CD14-positive monocyte (primary cell): ENCODE data around the gene BMPER. TPM values are rescaled to one million over a fixed set of nuclear protein-coding genes. Genes with fewer than 3 reads are reported as not detected.

Experiments
- DNase-seq, 3 donors: peaks; one replicate each; pipeline ENCODE4 v3.0.0-alpha.2; 2011 to 2022
- H2AFZ ChIP-seq: 2 replicates; pipeline ENCODE4 v1.6.0; 2012; ENCODE audit warnings: mild to moderate bottlenecking, low read depth, low read length, inconsistent platforms; ENCODE audit not compliant: insufficient read depth, poor library complexity, severe bottlenecking
- H3K27ac ChIP-seq, 2 donors: 1 replicate in 1 of 2; 2 replicates in 1 of 2; pipeline ENCODE4 v1.5.1; 2012 to 2013; ENCODE audit warnings: low read length in 2 of 2, control low read depth in 1 of 2, inconsistent platforms in 1 of 2, low read depth in 1 of 2, mild to moderate bottlenecking in 1 of 2
- H3K27me3 ChIP-seq, 2 donors: one replicate each; pipeline versions ENCODE4 v1.6.0 to v1.6.1; 2011 to 2013; ENCODE audit warnings: low read length in 2 of 2; ENCODE audit not compliant: control insufficient read depth in 2 of 2, insufficient read depth in 2 of 2
- H3K36me3 ChIP-seq, 2 donors: replicated peaks in 1 of 2; 1 replicate in 1 of 2; 2 replicates in 1 of 2; pipeline versions ENCODE4 v1.5.1 to v1.6.1; 2012 to 2013; ENCODE audit warnings: low read length in 2 of 2, control low read depth in 1 of 2, inconsistent platforms in 1 of 2, mild to moderate bottlenecking in 1 of 2; ENCODE audit not compliant: insufficient read depth in 2 of 2, control insufficient read depth in 1 of 2
- H3K4me1 ChIP-seq, 2 donors: 1 replicate in 1 of 2; 2 replicates in 1 of 2; pipeline versions ENCODE4 v1.5.1 to v1.6.1; 2012 to 2013; ENCODE audit warnings: low read length in 2 of 2, control low read depth in 1 of 2, inconsistent platforms in 1 of 2, mild to moderate bottlenecking in 1 of 2, moderate library complexity in 1 of 2; ENCODE audit not compliant: insufficient read depth in 2 of 2, control insufficient read depth in 1 of 2
- H3K4me2 ChIP-seq: replicated peaks from 2 replicates; pipeline ENCODE3; 2012; ENCODE audit warnings: low read length, moderate library complexity, mild to moderate bottlenecking; ENCODE audit not compliant: poor library complexity, severe bottlenecking; ENCODE audit errors: extremely low read depth
- H3K4me3 ChIP-seq, 3 experiments: fragments of 200-600 bp in 1 of 3; sonication (generic) in 1 of 3; replicated peaks in 1 of 3; 1 replicate in 2 of 3; 2 replicates in 1 of 3; pipeline ENCODE4 v1.5.1; 2011 to 2013; ENCODE audit warnings: low read length in 3 of 3, mild to moderate bottlenecking in 3 of 3, control low read depth in 2 of 3, low read depth in 2 of 3, inconsistent platforms in 1 of 3, moderate library complexity in 1 of 3
- H3K79me2 ChIP-seq: 2 replicates; pipeline ENCODE4 v1.6.0; 2012; ENCODE audit warnings: mild to moderate bottlenecking, control low read depth, inconsistent platforms, low read length, moderate library complexity; ENCODE audit not compliant: insufficient read depth
- H3K9ac ChIP-seq: 2 replicates; pipeline ENCODE4 v1.6.0; 2017; ENCODE audit warnings: low read length, mild to moderate bottlenecking; ENCODE audit not compliant: insufficient read depth, poor library complexity, severe bottlenecking
- H3K9me3 ChIP-seq, 2 donors: replicated peaks in 1 of 2; 1 replicate in 1 of 2; 2 replicates in 1 of 2; pipeline versions ENCODE4 v1.5.1 to v1.6.1; 2012 to 2013; ENCODE audit warnings: low read length in 2 of 2, control low read depth in 1 of 2; ENCODE audit not compliant: control insufficient read depth in 1 of 2, insufficient read depth in 1 of 2
- H4K20me1 ChIP-seq: 2 replicates; pipeline ENCODE4 v1.6.0; 2012; ENCODE audit warnings: mild to moderate bottlenecking, low read length, control low read depth, moderate library complexity; ENCODE audit not compliant: insufficient read depth
- H3K27ac Mint-ChIP-seq, 7 donors: one replicate each; pipeline ENCODE4 v1.8.0; 2020; ENCODE audit warnings: mild to moderate bottlenecking in 7 of 7, mixed read lengths in 7 of 7, moderate library complexity in 6 of 7, inconsistent platforms in 2 of 7
- H3K27me3 Mint-ChIP-seq, 3 donors: one replicate each; pipeline ENCODE4 v1.8.0; 2021 to 2022; ENCODE audit warnings: low read depth in 3 of 3, mild to moderate bottlenecking in 3 of 3, mixed read lengths in 3 of 3, moderate library complexity in 3 of 3, inconsistent platforms in 1 of 3
- H3K36me3 Mint-ChIP-seq, 2 donors: one replicate each; pipeline ENCODE4 v1.8.0; 2020; ENCODE audit warnings: mixed read lengths in 2 of 2, inconsistent platforms in 1 of 2, mild to moderate bottlenecking in 1 of 2
- H3K4me1 Mint-ChIP-seq: one replicate; pipeline ENCODE4 v1.8.0; 2020; ENCODE audit warnings: mild to moderate bottlenecking, mixed read lengths
- H3K4me3 Mint-ChIP-seq, 2 donors: one replicate each; pipeline ENCODE4 v1.8.0; 2020; ENCODE audit warnings: mild to moderate bottlenecking in 2 of 2, mixed read lengths in 2 of 2, moderate library complexity in 1 of 2
- H3K9me3 Mint-ChIP-seq, 7 donors: one replicate each; pipeline ENCODE4 v1.8.0; 2020 to 2022; ENCODE audit warnings: mixed read lengths in 7 of 7, mild to moderate bottlenecking in 6 of 7, moderate library complexity in 6 of 7, inconsistent platforms in 2 of 7
- CTCF ChIP-seq: fragments of 200-600 bp; IDR thresholded peaks from one replicate; pipeline ENCODE4 v1.8.0; 2022; ENCODE audit warnings: antibody characterized with exemption, mild to moderate bottlenecking
- WGBS: methylation state at CpG from one replicate; pipeline ENCODE4 v1.1.5; 2013; ENCODE audit warnings: missing lambda C conversion rate; ENCODE audit not compliant: insufficient coverage; 5-methylcytosine and 5-hydroxymethylcytosine counted together
- intact Hi-C, 2 donors: fragments of 100-400 bp; cut with micrococcal nuclease; formaldehyde crosslinking; loops; one replicate each; pipeline versions ENCODE4 v1.15.0 to v1.15.1; 2023
- polyA plus RNA-seq, 3 donors: library from polyadenylated mRNA; depleted of rRNA in 1 of 3; unstranded in 2 of 3; stranded (reverse) in 1 of 3; fragments of 300-500 nt in 2 of 3; fragments of >200 nt in 1 of 3; fragmentation: Illumina TruSeq in 2 of 3; gene quantifications; 1 replicate in 2 of 3; 2 replicates in 1 of 3; pipeline ENCODE4 v1.2.3, GENCODE V29; 2012 to 2021

BMPER gene
- polyA plus RNA-seq, 3 donors = not detected

GRCh38 chr7:33885290-33886148 lies 19.8 kb upstream of the BMPER start:
- Histone ChIP-seq H3K9me3 (no peaks in the 10 kb centered on the region), H2AFZ (no peak overlapping the region), H3K27ac (no peak overlapping the region), H3K27me3 (no peaks in the 10 kb centered on the region), H3K9ac (no peak overlapping the region), H3K4me3 (no peak overlapping the region), H3K36me3 (no peaks in the 10 kb centered on the region), H4K20me1 (no peaks in the 10 kb centered on the region), H3K4me2 (no peak overlapping the region), H3K4me1 (no peaks in the 10 kb centered on the region), H3K79me2 (no peaks in the 10 kb centered on the region)
- Mint-ChIP-seq H3K36me3 (no peaks in the 10 kb centered on the region), H3K27ac (peak overlapping the region in 1 of 7 donors; percentile 54), H3K9me3 (peaks cover 0 to 3% (median 0%) of the 10 kb centered on the region in 7 donors), H3K4me1 (no peaks in the 10 kb centered on the region), H3K4me3 (no peak overlapping the region), H3K27me3 (peaks cover 2 to 5% (median 4%) of the 10 kb centered on the region in 3 donors)
- intact Hi-C loops = no loop called here
- WGBS = 89% methylated on average over 3 of the region's 4 CpGs
- no peak for DNase-seq
- no peak for TF ChIP-seq CTCF

GRCh38 chr7:33886149-33886623 lies 19.2 kb upstream of the BMPER start:
- H3K4me3 Mint-ChIP-seq = no peak overlapping the region

More at GRCh38 chr7:33886149-33886623, 19.2 kb upstream of the BMPER start:
- Histone ChIP-seq H3K4me2 (no peak overlapping the region), H3K9me3 (no peaks in the 10 kb centered on the region), H3K9ac (no peak overlapping the region), H2AFZ (no peak overlapping the region), H3K27me3 (no peaks in the 10 kb centered on the region), H3K36me3 (no peaks in the 10 kb centered on the region), H3K27ac (no peak overlapping the region), H4K20me1 (no peaks in the 10 kb centered on the region), H3K4me1 (no peaks in the 10 kb centered on the region), H3K4me3 (no peak overlapping the region), H3K79me2 (no peaks in the 10 kb centered on the region)
- peaks cover 0 to 3% (median 0%) of the 10 kb centered on the region in 7 donors for H3K9me3 Mint-ChIP-seq
- TF ChIP-seq CTCF = no peak
- no peaks in the 10 kb centered on the region for H3K36me3 Mint-ChIP-seq
- no peak overlapping the region for H3K27ac Mint-ChIP-seq
- peaks cover 2 to 5% (median 4%) of the 10 kb centered on the region in 3 donors for H3K27me3 Mint-ChIP-seq
- H3K4me1 Mint-ChIP-seq = no peaks in the 10 kb centered on the region
- DNase-seq = no peak
- intact Hi-C loops = no loop called here
- 67% methylated on average over 1 of the region's 5 CpGs for WGBS
